ENCODE measurements around the gene NXPH4. TPM values are rescaled to one million over a fixed set of nuclear protein-coding genes. Genes with fewer than 3 reads are reported as not detected.

Gene NXPH4
- total RNA-seq, 1 donor from 2014 or later: 0.53 TPM

DNA sequence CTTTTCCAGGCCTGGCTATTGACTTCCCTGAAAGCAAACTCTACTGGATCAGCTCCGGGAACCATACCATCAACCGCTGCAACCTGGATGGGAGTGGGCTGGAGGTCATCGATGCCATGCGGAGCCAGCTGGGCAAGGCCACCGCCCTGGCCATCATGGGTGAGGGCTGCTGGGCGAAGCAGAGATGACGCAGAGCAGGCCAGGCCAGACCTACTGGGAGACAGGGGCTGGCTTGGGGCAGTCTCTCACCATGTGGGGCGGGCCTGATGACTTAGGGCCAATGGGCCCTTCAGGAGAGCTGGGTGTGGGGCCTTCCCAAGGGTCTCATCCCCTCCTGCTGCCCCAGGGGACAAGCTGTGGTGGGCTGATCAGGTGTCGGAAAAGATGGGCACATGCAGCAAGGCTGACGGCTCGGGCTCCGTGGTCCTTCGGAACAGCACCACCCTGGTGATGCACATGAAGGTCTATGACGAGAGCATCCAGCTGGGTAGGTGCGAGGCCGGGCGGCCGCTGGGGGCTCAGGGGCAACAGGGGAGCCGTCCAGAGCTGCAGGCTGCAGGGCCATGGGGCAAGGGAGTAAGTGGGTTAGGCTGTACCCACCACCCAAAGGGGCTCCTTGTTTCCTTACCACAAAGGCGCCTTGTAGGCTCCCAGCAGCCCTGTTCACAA lies 36.1 kb upstream of the NXPH4 start:
- no peaks in the 10 kb centered on the region for H3K27me3 ChIP-seq (ENCODE audit: control insufficient read depth, insufficient read depth, low read length)
- TF ChIP-seq, protein P1, sequence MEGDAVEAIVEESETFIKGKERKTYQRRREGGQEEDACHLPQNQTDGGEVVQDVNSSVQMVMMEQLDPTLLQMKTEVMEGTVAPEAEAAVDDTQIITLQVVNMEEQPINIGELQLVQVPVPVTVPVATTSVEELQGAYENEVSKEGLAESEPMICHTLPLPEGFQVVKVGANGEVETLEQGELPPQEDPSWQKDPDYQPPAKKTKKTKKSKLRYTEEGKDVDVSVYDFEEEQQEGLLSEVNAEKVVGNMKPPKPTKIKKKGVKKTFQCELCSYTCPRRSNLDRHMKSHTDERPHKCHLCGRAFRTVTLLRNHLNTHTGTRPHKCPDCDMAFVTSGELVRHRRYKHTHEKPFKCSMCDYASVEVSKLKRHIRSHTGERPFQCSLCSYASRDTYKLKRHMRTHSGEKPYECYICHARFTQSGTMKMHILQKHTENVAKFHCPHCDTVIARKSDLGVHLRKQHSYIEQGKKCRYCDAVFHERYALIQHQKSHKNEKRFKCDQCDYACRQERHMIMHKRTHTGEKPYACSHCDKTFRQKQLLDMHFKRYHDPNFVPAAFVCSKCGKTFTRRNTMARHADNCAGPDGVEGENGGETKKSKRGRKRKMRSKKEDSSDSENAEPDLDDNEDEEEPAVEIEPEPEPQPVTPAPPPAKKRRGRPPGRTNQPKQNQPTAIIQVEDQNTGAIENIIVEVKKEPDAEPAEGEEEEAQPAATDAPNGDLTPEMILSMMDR (IDR thresholded peaks at IDR 0.05; ENCODE audit: insufficient read depth, low read length, severe bottlenecking): no peak
- DNase-seq (ENCODE audit: low read depth) (no peak), FAIRE-seq (no peak)
- H3K4me3 ChIP-seq (ENCODE audit: low read depth, low read length): no peak overlapping the region
- peaks cover 46% of the 10 kb centered on the region for H3K36me3 ChIP-seq (ENCODE audit: control insufficient read depth, insufficient read depth, low read length)

- Histone ChIP-seq H3K36me3 (ENCODE audit: control insufficient read depth, insufficient read depth, low read length) (peaks cover 51% of the 10 kb centered on the region), H3K27me3 (ENCODE audit: control insufficient read depth, insufficient read depth, low read length) (no peaks in the 10 kb centered on the region), H3K4me3 (ENCODE audit: low read depth, low read length) (no peak overlapping the region)
- TF ChIP-seq, protein P1 (IDR thresholded peaks at IDR 0.05; ENCODE audit: insufficient read depth, low read length, severe bottlenecking): no peak
- DNase-seq (ENCODE audit: low read depth): no peak
- FAIRE-seq: no peak
Observed at GRCh38 chr12:57181072-57181471, 35.5 kb upstream of the NXPH4 start.

DNA sequence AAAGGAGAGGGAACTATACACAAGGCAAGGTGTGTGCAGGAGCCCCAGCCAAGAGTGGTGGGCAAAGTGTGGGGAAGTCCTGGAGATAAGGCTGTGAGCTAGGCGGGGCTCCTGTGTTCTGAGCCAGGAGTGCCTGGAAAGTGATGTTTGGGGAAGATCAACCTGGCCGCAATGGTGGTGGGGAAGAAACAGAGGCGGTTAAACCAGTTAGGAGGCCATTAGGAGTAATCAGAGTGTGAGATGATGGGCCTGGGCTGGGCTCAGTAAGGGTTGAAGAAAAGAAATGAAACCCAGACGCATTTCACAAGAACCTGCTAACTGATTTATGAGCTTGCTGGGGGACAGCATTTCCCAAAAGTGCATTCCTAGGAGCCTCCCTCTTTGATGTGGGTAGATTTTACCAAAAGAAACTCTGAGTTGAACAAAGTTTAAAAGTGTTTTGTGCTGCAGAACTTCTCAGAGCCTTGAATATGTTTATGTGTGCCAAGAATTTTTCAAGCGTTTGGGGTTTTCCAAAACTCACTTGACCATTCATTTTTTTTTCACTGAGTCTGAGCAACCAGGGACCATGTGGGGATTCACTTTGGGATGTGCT lies 34.9 kb upstream of the NXPH4 start:
- Histone ChIP-seq H3K27me3 (ENCODE audit: control insufficient read depth, insufficient read depth, low read length) (no peaks in the 10 kb centered on the region), H3K4me3 (ENCODE audit: low read depth, low read length) (no peak overlapping the region), H3K36me3 (ENCODE audit: control insufficient read depth, insufficient read depth, low read length) (peaks cover 54% of the 10 kb centered on the region)
- no peak for FAIRE-seq
- DNase-seq (ENCODE audit: low read depth): no peak
- TF ChIP-seq, protein P1 (IDR thresholded peaks at IDR 0.05; ENCODE audit: insufficient read depth, low read length, severe bottlenecking): no peak

GRCh38 chr12:57182918-57183575 lies 33.5 kb upstream of the NXPH4 start:
- Histone ChIP-seq H3K27me3 (ENCODE audit: control insufficient read depth, insufficient read depth, low read length) (no peaks in the 10 kb centered on the region), H3K36me3 (ENCODE audit: control insufficient read depth, insufficient read depth, low read length) (peaks cover 60% of the 10 kb centered on the region), H3K4me3 (ENCODE audit: low read depth, low read length) (no peak overlapping the region)
- peak; percentile 80 for DNase-seq (ENCODE audit: low read depth)
- TF ChIP-seq, protein P1 (IDR thresholded peaks at IDR 0.05; ENCODE audit: insufficient read depth, low read length, severe bottlenecking): peak; percentile 95
- peak; percentile 89 for FAIRE-seq

- no peak for DNase-seq (ENCODE audit: low read depth)
- FAIRE-seq: no peak
- Histone ChIP-seq H3K36me3 (ENCODE audit: control insufficient read depth, insufficient read depth, low read length) (peaks cover 56% of the 10 kb centered on the region), H3K4me3 (ENCODE audit: low read depth, low read length) (no peak overlapping the region), H3K27me3 (ENCODE audit: control insufficient read depth, insufficient read depth, low read length) (no peaks in the 10 kb centered on the region)
- TF ChIP-seq, protein P1 (IDR thresholded peaks at IDR 0.05; ENCODE audit: insufficient read depth, low read length, severe bottlenecking): no peak
Observed at GRCh38 chr12:57183939-57184725, 32.5 kb upstream of the NXPH4 start.

All from bronchial epithelial cell (primary cell).